Motor neuron (in vitro differentiated cells): ENCODE data around the gene DHX16. TPM values are rescaled to one million over a fixed set of nuclear protein-coding genes. Genes with fewer than 3 reads are reported as not detected.
"Not testable (repeated sequence)": the region's sequence is repeated elsewhere in the genome, so short reads cannot be mapped to it uniquely, and the experiment has no call there.

Experiments
- ATAC-seq, 8 experiments: fragments of 200-7000 bp; cut with Tn5 transposase; replicated peaks in 6 of 8; 2 replicates each; pipeline ENCODE4 v1.8.0; 2021; ENCODE audit warnings: mild to moderate bottlenecking in 8 of 8, moderate library complexity in 8 of 8
- H3K27ac ChIP-seq, 2 donors: fragments of 250-450 bp; sonication (Bioruptor Pico); 2 replicates each; pipeline ENCODE4 v1.9.0; 2021; ENCODE audit warnings: antibody characterized with exemption in 2 of 2, mild to moderate bottlenecking in 2 of 2, moderate library complexity in 1 of 2
- H3K4me1 ChIP-seq, 2 donors: fragments of 250-450 bp; sonication (Bioruptor Pico); replicated peaks in 1 of 2; 2 replicates each; pipeline ENCODE4 v1.6.1; 2021; ENCODE audit warnings: antibody characterized with exemption in 2 of 2, mild to moderate bottlenecking in 2 of 2, moderate library complexity in 1 of 2
- H3K4me3 ChIP-seq, 5 donors: fragments of 250-450 bp; sonication (Bioruptor Pico); 2 replicates each; pipeline ENCODE4 v1.9.0; 2021; ENCODE audit warnings: antibody characterized with exemption in 5 of 5, mild to moderate bottlenecking in 5 of 5, moderate library complexity in 4 of 5
- WGBS, 10 experiments: fragments of 450-650 bp; shearing (Covaris generic); methylation state at CpG; one replicate each; pipeline ENCODE4 v1.0.0; 2022; 5-methylcytosine and 5-hydroxymethylcytosine counted together
- in situ Hi-C, 9 experiments: fragments of 400-800 bp; cut with MboI; loops; one replicate each; pipeline ENCODE4 v1.15.0; 2021; ENCODE audit warnings: low sequenced_read_pairs in 9 of 9, low pct_unique_long_range_greater_than_20kb in 2 of 9; ENCODE audit not compliant: unreplicated experiment in 9 of 9
- total RNA-seq, 8 experiments: library from RNA; unstranded; fragments of 300-600 nt; gene quantifications; 2 replicates each; pipeline versions ENCODE4 v1.2.3 to v1.2.4, GENCODE V29; 2022

The DHX16 gene
- total RNA-seq: 10 to 100 TPM; 12.1 to 43.3 (median 25.9) TPM

- in situ Hi-C loops: no loop called here
- Histone ChIP-seq H3K4me3 (peak within 1 kb of the TSS; percentile 62 to 88 (median 80)), H3K27ac (peak within 1 kb of the TSS in 1 of 2 donors; percentile 37), H3K4me1 (peaks cover 8% of the 10 kb centered on the region in 2 donors)
- whole genome bisulfite sequencing, 10 experiments: 0 to 3% (median 1%) methylated on average over 1 to 21 of the region's 57 CpGs; no CpG with 5 or more reads in 2 of the 10 experiments
- ATAC-seq: peak; percentile 81 to 92 (median 88)
Measured at GRCh38 chr6:30672445-30673253, at the start of gene DHX16. TSS of gene DHX16 (minus strand) at chr6:30673006. CDS start at chr6:30672841, 165 bp downstream.

- H3K27ac ChIP-seq: peak overlapping the region; percentile 84
- H3K4me3 ChIP-seq: peak overlapping the region; percentile 68 to 84 (median 76)
- in situ Hi-C loops: loop anchor here in 1 of 9 experiments (5.0 kb wide), 1 partner anchor 45 kb away; no protein-coding TSS in a partner anchor
- not testable (repeated sequence) for ATAC-seq
- 0 to 20% (median 0%) methylated on average over 1 to 3 of the region's 10 CpGs; no CpG with 5 or more reads in 4 of the 10 experiments for WGBS, 10 experiments
- H3K4me1 ChIP-seq: peaks cover 18 to 22% of the 10 kb centered on the region in 2 donors
Measured at GRCh38 chr6:30722025-30722279, 49.1 kb upstream of the DHX16 start.

- 0 to 10% (median 0%) methylated on average over 2 to 5 of the region's 71 CpGs; no CpG with 5 or more reads in 4 of the 10 experiments for WGBS, 10 experiments
- peak overlapping the region; percentile 68 to 84 (median 76) for H3K4me3 ChIP-seq
- peak overlapping the region; percentile 94 to 96 for H3K27ac ChIP-seq
- peaks cover 19 to 24% of the 10 kb centered on the region in 2 donors for H3K4me1 ChIP-seq
- in situ Hi-C loops: loop anchor here in 1 of 9 experiments (5.0 kb wide), 1 partner anchor 44 kb away; no protein-coding TSS in a partner anchor
- ATAC-seq: peak; percentile 3 to 30 (median 16)
Measured at GRCh38 chr6:30721198-30722024, 48.6 kb upstream of the DHX16 start.

- H3K4me1 ChIP-seq: peaks cover 23 to 30% of the 10 kb centered on the region in 2 donors
- peak overlapping the region; percentile 94 to 96 for H3K27ac ChIP-seq
- peak overlapping the region; percentile 68 to 84 (median 76) for H3K4me3 ChIP-seq
- no peak for ATAC-seq
- 0 to 7% (median 0%) methylated on average over 2 to 12 of the region's 29 CpGs; no CpG with 5 or more reads in 2 of the 10 experiments for WGBS, 10 experiments
- in situ Hi-C loops: loop anchor here in 1 of 9 experiments (5.0 kb wide), 1 partner anchor 43 kb away; no protein-coding TSS in a partner anchor
Measured at GRCh38 chr6:30720738-30721197, 48.0 kb upstream of the DHX16 start.

GRCh38 chr6:30719791-30720737, 47.3 kb upstream of the DHX16 start, which contains the start of gene TUBB:
TSS of gene TUBB (plus strand) at chr6:30720352. CDS start at chr6:30720507, 155 bp downstream.
- peaks cover 23 to 30% of the 10 kb centered on the region in 2 donors for H3K4me1 ChIP-seq
- H3K27ac ChIP-seq: peak within 1 kb of the TSS; percentile 94 to 96
- peak; percentile 62 to 73 (median 66) for ATAC-seq
- peak within 1 kb of the TSS; percentile 68 to 84 (median 76) for H3K4me3 ChIP-seq
- in situ Hi-C loops: loop anchor here in 1 of 9 experiments (5.0 kb wide), 1 partner anchor 43 kb away; no protein-coding TSS in a partner anchor
- 0 to 2% (median 0%) methylated on average over 2 to 20 of the region's 38 CpGs for WGBS, 10 experiments

- in situ Hi-C loops: no loop called here
- ATAC-seq: no peak
- Histone ChIP-seq H3K4me3 (peak overlapping the region; percentile 68 to 84 (median 76)), H3K27ac (peak overlapping the region; percentile 84 to 90), H3K4me1 (peaks cover 23 to 30% of the 10 kb centered on the region in 2 donors)
- WGBS, 10 experiments: 0 to 14% (median 1%) methylated on average over 2 to 8 of the region's 8 CpGs; no CpG with 5 or more reads in 2 of the 10 experiments
Measured at GRCh38 chr6:30719356-30719755, 46.5 kb upstream of the DHX16 start.

- peaks cover 22 to 30% of the 10 kb centered on the region in 2 donors for H3K4me1 ChIP-seq
- ATAC-seq, in situ Hi-C loops: not testable (repeated sequence)
- WGBS, 10 experiments: 23 to 100% (median 48%) methylated on average over 2 to 12 of the region's 37 CpGs
- peak overlapping the region; percentile 54 to 63 (median 55) for H3K4me3 ChIP-seq
- peak overlapping the region; percentile 81 to 84 for H3K27ac ChIP-seq
Measured at GRCh38 chr6:30717845-30718720, 45.3 kb upstream of the DHX16 start.

- peak; percentile 76 to 86 (median 84) for ATAC-seq
- Histone ChIP-seq H3K4me1 (peaks cover 18 to 22% of the 10 kb centered on the region in 2 donors), H3K4me3 (peak within 1 kb of the TSS; percentile 54 to 63 (median 55)), H3K27ac (peak within 1 kb of the TSS; percentile 82 to 91)
- WGBS, 10 experiments: 0 to 4% (median 0%) methylated on average over 1 to 13 of the region's 48 CpGs; no CpG with 5 or more reads in 3 of the 10 experiments
- in situ Hi-C loops: no loop called here
Measured at GRCh38 chr6:30717129-30717844, 44.5 kb upstream of the DHX16 start, which contains the start of gene MDC1. TSS of gene MDC1 (minus strand) at chr6:30717281. CDS start at chr6:30715175, 2,106 bp downstream.

- Histone ChIP-seq H3K27ac (peak overlapping the region; percentile 82 to 91), H3K4me3 (peak overlapping the region; percentile 54 to 63 (median 55)), H3K4me1 (peaks cover 18 to 19% of the 10 kb centered on the region in 2 donors)
- WGBS, 10 experiments: 0 to 28% (median 0%) methylated on average over 1 to 5 of the region's 8 CpGs; no CpG with 5 or more reads in 3 of the 10 experiments
- ATAC-seq: no peak
- in situ Hi-C loops: no loop called here
Measured at GRCh38 chr6:30716879-30717128, 44.0 kb upstream of the DHX16 start.

GRCh38 chr6:30714263-30714662, 41.5 kb upstream of the DHX16 start:
- peaks cover 18 to 19% of the 10 kb centered on the region in 2 donors for H3K4me1 ChIP-seq
- no peak for ATAC-seq
- WGBS, 10 experiments: 80 to 100% (median 100%) methylated on average over 1 of the region's 1 CpG; no CpG with 5 or more reads in 2 of the 10 experiments
- no peak overlapping the region for H3K27ac ChIP-seq
- no peak overlapping the region for H3K4me3 ChIP-seq
- in situ Hi-C loops: no loop called here
